ENCODE results near the gene PCDH9.

Gene PCDH9

DNA sequence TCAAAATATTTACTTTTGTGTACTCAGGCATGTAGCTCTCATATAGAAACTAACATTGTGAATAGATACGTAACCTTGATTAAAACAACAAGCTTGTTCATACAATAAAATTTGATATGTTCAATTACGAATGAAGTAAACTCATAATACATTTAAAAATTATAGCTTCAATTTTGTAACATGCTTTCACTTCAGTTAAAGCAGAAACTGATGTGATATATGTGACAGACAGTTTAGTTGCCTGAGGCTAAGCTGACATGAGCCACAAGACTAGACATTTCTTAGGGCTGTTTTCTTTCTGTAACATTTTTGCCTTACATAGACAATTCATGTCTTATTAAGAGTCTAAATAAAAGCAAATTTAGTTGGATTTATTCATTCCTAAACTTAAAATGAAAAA, 526.0 kb downstream of the PCDH9 start:
- no peak overlapping the region for H3K4me2 ChIP-seq (ENCODE audit: low read length)
- H3K36me3 ChIP-seq (replicated peaks; ENCODE audit: low read depth, low read length) = no peaks in the 10 kb centered on the region
- H3K4me1 ChIP-seq (ENCODE audit: low read length) = no peaks in the 10 kb centered on the region
- H3K9me3 ChIP-seq (ENCODE audit: insufficient read depth, low read length) = no peaks in the 10 kb centered on the region
- H3K27me3 ChIP-seq (ENCODE audit: low read depth, low read length) = no peaks in the 10 kb centered on the region
- H3K9ac ChIP-seq (ENCODE audit: low read length) = no peak overlapping the region
- no peak overlapping the region for H2AFZ ChIP-seq (ENCODE audit: low read depth, low read length)
- H3K4me3 ChIP-seq (ENCODE audit: low read length) = no peak overlapping the region
- H4K20me1 ChIP-seq (ENCODE audit: insufficient read depth, low read length) = no peaks in the 10 kb centered on the region
- TF ChIP-seq EZH2phosphoT487 (IDR thresholded peaks at IDR 0.05; ENCODE audit: low read depth) = no peak
- TF ChIP-seq, protein P1, sequence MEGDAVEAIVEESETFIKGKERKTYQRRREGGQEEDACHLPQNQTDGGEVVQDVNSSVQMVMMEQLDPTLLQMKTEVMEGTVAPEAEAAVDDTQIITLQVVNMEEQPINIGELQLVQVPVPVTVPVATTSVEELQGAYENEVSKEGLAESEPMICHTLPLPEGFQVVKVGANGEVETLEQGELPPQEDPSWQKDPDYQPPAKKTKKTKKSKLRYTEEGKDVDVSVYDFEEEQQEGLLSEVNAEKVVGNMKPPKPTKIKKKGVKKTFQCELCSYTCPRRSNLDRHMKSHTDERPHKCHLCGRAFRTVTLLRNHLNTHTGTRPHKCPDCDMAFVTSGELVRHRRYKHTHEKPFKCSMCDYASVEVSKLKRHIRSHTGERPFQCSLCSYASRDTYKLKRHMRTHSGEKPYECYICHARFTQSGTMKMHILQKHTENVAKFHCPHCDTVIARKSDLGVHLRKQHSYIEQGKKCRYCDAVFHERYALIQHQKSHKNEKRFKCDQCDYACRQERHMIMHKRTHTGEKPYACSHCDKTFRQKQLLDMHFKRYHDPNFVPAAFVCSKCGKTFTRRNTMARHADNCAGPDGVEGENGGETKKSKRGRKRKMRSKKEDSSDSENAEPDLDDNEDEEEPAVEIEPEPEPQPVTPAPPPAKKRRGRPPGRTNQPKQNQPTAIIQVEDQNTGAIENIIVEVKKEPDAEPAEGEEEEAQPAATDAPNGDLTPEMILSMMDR (IDR thresholded peaks at IDR 0.05; ENCODE audit: low read depth, low read length) = no peak
- H3K79me2 ChIP-seq (ENCODE audit: low read length) = no peaks in the 10 kb centered on the region
- H3K27ac ChIP-seq (ENCODE audit: low read length) = no peak overlapping the region

DNA sequence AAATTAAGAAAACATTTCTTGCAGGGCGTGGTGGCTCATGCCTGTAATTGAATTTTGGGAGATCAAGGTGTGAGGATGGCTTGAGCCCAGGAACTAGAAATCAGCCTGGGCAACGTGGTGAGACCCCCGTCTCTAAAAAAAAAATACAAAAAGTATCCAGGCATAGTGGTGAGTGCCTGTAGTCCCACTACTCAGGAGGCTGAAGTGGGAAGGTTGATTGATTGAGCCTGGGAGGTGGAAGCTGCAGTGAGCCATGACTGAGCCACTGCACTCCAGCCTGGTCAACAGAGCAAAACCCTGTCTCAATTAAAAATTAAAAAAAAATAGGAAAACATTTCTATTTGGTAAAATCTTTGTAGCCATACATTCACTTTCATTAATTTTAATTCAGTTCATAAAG, 526.5 kb downstream of the PCDH9 start:
- Histone ChIP-seq H3K27me3 (ENCODE audit: low read depth, low read length) (no peaks in the 10 kb centered on the region), H3K36me3 (replicated peaks; ENCODE audit: low read depth, low read length) (no peaks in the 10 kb centered on the region), H3K79me2 (ENCODE audit: low read length) (no peaks in the 10 kb centered on the region), H3K4me3 (ENCODE audit: low read length) (no peak overlapping the region), H3K4me1 (ENCODE audit: low read length) (no peaks in the 10 kb centered on the region), H3K9me3 (ENCODE audit: insufficient read depth, low read length) (no peaks in the 10 kb centered on the region), H3K9ac (ENCODE audit: low read length) (no peak overlapping the region), H4K20me1 (ENCODE audit: insufficient read depth, low read length) (no peaks in the 10 kb centered on the region), H2AFZ (ENCODE audit: low read depth, low read length) (no peak overlapping the region), H3K27ac (ENCODE audit: low read length) (no peak overlapping the region), H3K4me2 (ENCODE audit: low read length) (no peak overlapping the region)
- TF ChIP-seq, protein P1 (IDR thresholded peaks at IDR 0.05; ENCODE audit: low read depth, low read length) = no peak
- TF ChIP-seq EZH2phosphoT487 (IDR thresholded peaks at IDR 0.05; ENCODE audit: low read depth) = no peak

DNA sequence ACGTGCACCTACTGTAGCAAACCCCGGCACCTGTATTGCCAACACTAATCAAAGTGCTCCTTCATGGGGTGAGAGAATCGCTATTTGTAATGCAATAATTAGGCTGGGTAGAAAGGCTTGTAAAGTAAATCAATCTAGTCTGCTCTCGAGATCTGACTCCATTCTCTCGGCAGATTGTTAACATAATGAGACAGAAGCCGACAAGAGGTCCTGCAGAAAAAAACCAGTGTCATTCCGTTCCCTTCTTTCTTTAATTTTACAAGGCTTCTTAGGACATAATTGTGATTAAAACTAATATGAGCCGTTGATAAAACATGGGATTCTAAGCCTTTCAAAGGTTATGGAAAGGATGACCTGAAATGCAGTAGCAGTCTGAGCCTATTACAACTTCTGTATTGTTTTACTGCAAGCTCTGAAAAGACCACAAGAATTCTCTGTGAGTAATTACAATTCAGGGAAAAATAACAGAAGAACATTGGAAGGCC, 530.0 kb downstream of the PCDH9 start:
- Histone ChIP-seq H2AFZ (ENCODE audit: low read depth, low read length) (no peak overlapping the region), H4K20me1 (ENCODE audit: insufficient read depth, low read length) (no peaks in the 10 kb centered on the region), H3K4me3 (ENCODE audit: low read length) (no peak overlapping the region), H3K36me3 (replicated peaks; ENCODE audit: low read depth, low read length) (no peaks in the 10 kb centered on the region), H3K9ac (ENCODE audit: low read length) (no peak overlapping the region), H3K9me3 (ENCODE audit: insufficient read depth, low read length) (no peaks in the 10 kb centered on the region), H3K4me2 (ENCODE audit: low read length) (no peak overlapping the region), H3K4me1 (ENCODE audit: low read length) (no peaks in the 10 kb centered on the region), H3K27ac (ENCODE audit: low read length) (no peak overlapping the region), H3K27me3 (ENCODE audit: low read depth, low read length) (no peaks in the 10 kb centered on the region), H3K79me2 (ENCODE audit: low read length) (no peaks in the 10 kb centered on the region)
- no peak for TF ChIP-seq EZH2phosphoT487 (IDR thresholded peaks at IDR 0.05; ENCODE audit: low read depth)
- TF ChIP-seq, protein P1 (IDR thresholded peaks at IDR 0.05; ENCODE audit: low read depth, low read length) = no peak

DNA sequence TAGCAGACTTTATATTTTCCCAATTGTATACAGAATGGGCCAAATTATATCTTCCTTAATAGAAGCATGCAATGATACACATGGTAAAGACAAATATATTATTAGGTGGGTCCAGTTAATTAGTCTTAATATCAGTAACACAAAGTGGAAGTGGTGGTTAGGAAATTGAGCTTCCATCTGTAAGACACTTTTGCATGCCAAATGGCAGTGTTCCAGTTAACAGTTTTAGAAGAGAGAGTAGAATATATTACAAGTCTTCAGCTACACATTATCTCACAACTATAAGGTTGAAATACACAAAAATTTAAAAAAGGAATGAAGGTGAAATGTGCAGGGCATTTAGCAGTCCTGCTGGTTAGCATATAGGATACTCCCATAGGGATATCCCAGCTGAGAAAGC, 536.5 kb downstream of the PCDH9 start:
- peaks cover 10% of the 10 kb centered on the region for H3K4me1 ChIP-seq (ENCODE audit: low read length)
- H3K79me2 ChIP-seq (ENCODE audit: low read length) = no peaks in the 10 kb centered on the region
- no peak overlapping the region for H3K9ac ChIP-seq (ENCODE audit: low read length)
- no peak overlapping the region for H3K4me3 ChIP-seq (ENCODE audit: low read length)
- no peak overlapping the region for H3K4me2 ChIP-seq (ENCODE audit: low read length)
- TF ChIP-seq EZH2phosphoT487 (IDR thresholded peaks at IDR 0.05; ENCODE audit: low read depth) = no peak
- TF ChIP-seq, protein P1 (IDR thresholded peaks at IDR 0.05; ENCODE audit: low read depth, low read length) = no peak
- no peaks in the 10 kb centered on the region for H4K20me1 ChIP-seq (ENCODE audit: insufficient read depth, low read length)
- no peaks in the 10 kb centered on the region for H3K36me3 ChIP-seq (replicated peaks; ENCODE audit: low read depth, low read length)
- H3K27me3 ChIP-seq (ENCODE audit: low read depth, low read length) = no peaks in the 10 kb centered on the region
- no peaks in the 10 kb centered on the region for H3K9me3 ChIP-seq (ENCODE audit: insufficient read depth, low read length)
- no peak overlapping the region for H3K27ac ChIP-seq (ENCODE audit: low read length)
- no peak overlapping the region for H2AFZ ChIP-seq (ENCODE audit: low read depth, low read length)

Data from OCI-LY3 (cell line).